HepG2 (cell line): ENCODE results near the gene MAP2K7. TPM values are rescaled to one million over a fixed set of nuclear protein-coding genes. Genes with fewer than 3 reads are reported as not detected.

Experiments
- ARID4A ChIP-seq: sonication (generic); formaldehyde crosslinking; IDR thresholded peaks from 2 replicates; pipeline ENCODE4 v1.5.0; 2020; ENCODE audit warnings: mild to moderate bottlenecking, missing genetic modification reagents, borderline replicate concordance
- ARID5B ChIP-seq: IDR thresholded peaks from 2 replicates; pipeline ENCODE4 v1.4.0; 2020; ENCODE audit warnings: mild to moderate bottlenecking, missing genetic modification reagents
- DMAP1 ChIP-seq: IDR thresholded peaks from 2 replicates; pipeline ENCODE4 v1.6.1; 2016
- EP300 ChIP-seq, 3 experiments: sonication (generic) in 1 of 3; formaldehyde crosslinking in 1 of 3; IDR thresholded peaks; 2 replicates each; pipeline versions ENCODE4 v1.5.1 to v1.6.1; 2011 to 2020; ENCODE audit warnings: low read depth in 2 of 3, low read length in 2 of 3, borderline replicate concordance in 1 of 3, improper control_type of control experiment in 1 of 3, mild to moderate bottlenecking in 1 of 3, missing genetic modification reagents in 1 of 3, moderate library complexity in 1 of 3
- HNRNPLL ChIP-seq: fragments of 200-400 bp; formaldehyde crosslinking; IDR thresholded peaks from 2 replicates; pipeline ENCODE4 v1.6.1; 2017; ENCODE audit warnings: mild to moderate bottlenecking, low read depth, low read length; ENCODE audit not compliant: poor library complexity, severe bottlenecking
- KLF9 ChIP-seq: IDR thresholded peaks from 2 replicates; pipeline ENCODE4 v1.6.1; 2016; ENCODE audit warnings: low read depth
- TCF7 ChIP-seq: sonication (generic); IDR thresholded peaks from 2 replicates; pipeline ENCODE4 v1.6.1; 2016; ENCODE audit warnings: antibody characterized with exemption, low read depth
- ZFP82 ChIP-seq: sonication (generic); formaldehyde crosslinking; IDR thresholded peaks from 2 replicates; pipeline ENCODE4 v1.5.1; 2020; ENCODE audit warnings: mild to moderate bottlenecking, missing genetic modification reagents, borderline replicate concordance
- polyA plus RNA-seq, 8 experiments: library from polyadenylated mRNA; depleted of rRNA in 3 of 8; stranded (reverse) in 7 of 8; unstranded in 1 of 8; fragments of >200 nt; fragmentation: Illumina TruSeq in 4 of 8; extraction: Trizol in 4 of 8; gene quantifications; 2 replicates each; pipeline versions ENCODE4 v1.2.1 to v1.2.3, GENCODE V29; 2011 to 2016; ENCODE audit warnings: low read depth in 4 of 8, missing spikeins in 1 of 8, mixed read lengths in 1 of 8; ENCODE audit not compliant: insufficient read depth in 1 of 8
- total RNA-seq, 5 experiments: library from RNA; depleted of rRNA; stranded (reverse); fragments of >200 nt; fragmentation: Illumina TruSeq; extraction: Trizol; gene quantifications; 2 replicates each; pipeline ENCODE4 v1.2.3, GENCODE V29; 2016; ENCODE audit warnings: low read depth in 1 of 5
- TF ChIP-seq, protein P1 (sequence below): sonication (generic); formaldehyde crosslinking; IDR thresholded peaks from 2 replicates; pipeline ENCODE4 v1.4.0; 2020; ENCODE audit warnings: missing genetic modification reagents; ENCODE audit errors: not compliant biosample characterization

The MAP2K7 gene
- total and polyA plus RNA-seq, 2 of the 13 experiments (the other 11 are each of a cell fraction or from before 2014, with no cell fraction given), result 9.0 to 10.8 TPM

DNA sequence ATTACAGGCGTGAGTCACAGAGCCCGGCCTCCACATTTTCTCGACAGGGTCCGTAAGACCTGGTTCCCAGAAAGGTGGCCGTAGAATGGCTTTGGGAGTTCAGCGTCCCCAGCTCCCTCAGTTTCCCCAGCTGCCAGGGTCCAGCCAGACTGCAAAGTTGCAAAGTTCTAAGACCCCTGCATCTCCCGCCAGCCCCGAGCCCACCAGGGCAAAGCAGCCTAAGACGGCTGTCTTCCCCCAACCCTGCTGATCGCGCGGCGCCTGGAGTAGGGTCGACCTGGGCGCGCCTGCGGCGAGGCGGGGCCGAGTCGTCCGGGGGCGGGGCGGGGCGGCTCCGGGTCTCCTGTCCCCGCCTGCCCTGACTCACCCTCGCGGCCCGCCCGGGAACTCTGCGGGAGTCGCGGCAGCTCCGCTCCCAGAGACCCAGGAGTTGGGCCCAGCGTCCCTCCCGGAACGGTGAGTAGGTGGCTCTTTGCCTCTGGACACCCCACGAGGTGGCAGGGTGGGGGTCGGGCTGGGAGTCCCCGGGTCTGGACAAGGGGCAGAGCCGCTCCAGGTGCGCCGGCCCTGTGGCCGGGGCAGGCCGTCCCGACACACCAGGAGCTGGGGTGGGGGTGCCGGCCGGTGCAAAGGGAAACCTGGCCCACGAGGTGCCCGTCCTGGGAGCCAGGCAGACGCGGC lies 15.4 kb upstream of the MAP2K7 start, which contains the start of gene LRRC8E (continued):
- TF ChIP-seq ARID4A, result peak; percentile 49; the same call in 1 of the 2 replicates
- no peak for TF ChIP-seq TCF7
- TF ChIP-seq ARID5B, result peak; percentile 44
- no peak for TF ChIP-seq EP300 (IDR thresholded peaks at IDR 0.05; ENCODE audit: low read depth in 2 of 2, low read length in 2 of 2)
- no peak for TF ChIP-seq EP300 (CRISPR knock-in tag; IDR thresholded peaks at IDR 0.05; ENCODE audit: borderline replicate concordance)
- TF ChIP-seq KLF9 (CRISPR knock-in tag), result peak; percentile 51; the same call in 1 of the 2 replicates
- 0 out of 2 replicates have a peak, but pooled peaks have one; percentile 16 for TF ChIP-seq ZFP82 (CRISPR knock-in tag)
- peak; percentile 63; the same call in 1 of the 2 replicates for TF ChIP-seq DMAP1
- peak; percentile 56 for TF ChIP-seq HNRNPLL
- TF ChIP-seq, protein P1, sequence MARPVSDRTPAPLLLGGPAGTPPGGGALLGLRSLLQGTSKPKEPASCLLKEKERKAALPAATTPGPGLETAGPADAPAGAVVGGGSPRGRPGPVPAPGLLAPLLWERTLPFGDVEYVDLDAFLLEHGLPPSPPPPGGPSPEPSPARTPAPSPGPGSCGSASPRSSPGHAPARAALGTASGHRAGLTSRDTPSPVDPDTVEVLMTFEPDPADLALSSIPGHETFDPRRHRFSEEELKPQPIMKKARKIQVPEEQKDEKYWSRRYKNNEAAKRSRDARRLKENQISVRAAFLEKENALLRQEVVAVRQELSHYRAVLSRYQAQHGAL (CRISPR knock-in tag), result peak; percentile 36
